CD14-positive monocyte (primary cell): ENCODE results near the gene OCRL. TPM values are rescaled to one million over a fixed set of nuclear protein-coding genes. Genes with fewer than 3 reads are reported as not detected.

Experiments used
- DNase-seq, 3 donors: peaks; one replicate each; pipeline ENCODE4 v3.0.0-alpha.2; 2011 to 2022
- H2AFZ ChIP-seq: 2 replicates; pipeline ENCODE4 v1.6.0; 2012; ENCODE audit warnings: mild to moderate bottlenecking, low read depth, low read length, inconsistent platforms; ENCODE audit not compliant: insufficient read depth, poor library complexity, severe bottlenecking
- H3K27ac ChIP-seq, 2 donors: 1 replicate in 1 of 2; 2 replicates in 1 of 2; pipeline ENCODE4 v1.5.1; 2012 to 2013; ENCODE audit warnings: low read length in 2 of 2, control low read depth in 1 of 2, inconsistent platforms in 1 of 2, low read depth in 1 of 2, mild to moderate bottlenecking in 1 of 2
- H3K27me3 ChIP-seq, 2 donors: one replicate each; pipeline versions ENCODE4 v1.6.0 to v1.6.1; 2011 to 2013; ENCODE audit warnings: low read length in 2 of 2; ENCODE audit not compliant: control insufficient read depth in 2 of 2, insufficient read depth in 2 of 2
- H3K36me3 ChIP-seq, 2 donors: replicated peaks in 1 of 2; 1 replicate in 1 of 2; 2 replicates in 1 of 2; pipeline versions ENCODE4 v1.5.1 to v1.6.1; 2012 to 2013; ENCODE audit warnings: low read length in 2 of 2, control low read depth in 1 of 2, inconsistent platforms in 1 of 2, mild to moderate bottlenecking in 1 of 2; ENCODE audit not compliant: insufficient read depth in 2 of 2, control insufficient read depth in 1 of 2
- H3K4me1 ChIP-seq, 2 donors: 1 replicate in 1 of 2; 2 replicates in 1 of 2; pipeline versions ENCODE4 v1.5.1 to v1.6.1; 2012 to 2013; ENCODE audit warnings: low read length in 2 of 2, control low read depth in 1 of 2, inconsistent platforms in 1 of 2, mild to moderate bottlenecking in 1 of 2, moderate library complexity in 1 of 2; ENCODE audit not compliant: insufficient read depth in 2 of 2, control insufficient read depth in 1 of 2
- H3K4me2 ChIP-seq: replicated peaks from 2 replicates; pipeline ENCODE3; 2012; ENCODE audit warnings: low read length, moderate library complexity, mild to moderate bottlenecking; ENCODE audit not compliant: poor library complexity, severe bottlenecking; ENCODE audit errors: extremely low read depth
- H3K4me3 ChIP-seq, 3 experiments: fragments of 200-600 bp in 1 of 3; sonication (generic) in 1 of 3; replicated peaks in 1 of 3; 1 replicate in 2 of 3; 2 replicates in 1 of 3; pipeline ENCODE4 v1.5.1; 2011 to 2013; ENCODE audit warnings: low read length in 3 of 3, mild to moderate bottlenecking in 3 of 3, control low read depth in 2 of 3, low read depth in 2 of 3, inconsistent platforms in 1 of 3, moderate library complexity in 1 of 3
- H3K79me2 ChIP-seq: 2 replicates; pipeline ENCODE4 v1.6.0; 2012; ENCODE audit warnings: mild to moderate bottlenecking, control low read depth, inconsistent platforms, low read length, moderate library complexity; ENCODE audit not compliant: insufficient read depth
- H3K9ac ChIP-seq: 2 replicates; pipeline ENCODE4 v1.6.0; 2017; ENCODE audit warnings: low read length, mild to moderate bottlenecking; ENCODE audit not compliant: insufficient read depth, poor library complexity, severe bottlenecking
- H3K9me3 ChIP-seq, 2 donors: replicated peaks in 1 of 2; 1 replicate in 1 of 2; 2 replicates in 1 of 2; pipeline versions ENCODE4 v1.5.1 to v1.6.1; 2012 to 2013; ENCODE audit warnings: low read length in 2 of 2, control low read depth in 1 of 2; ENCODE audit not compliant: control insufficient read depth in 1 of 2, insufficient read depth in 1 of 2
- H4K20me1 ChIP-seq: 2 replicates; pipeline ENCODE4 v1.6.0; 2012; ENCODE audit warnings: mild to moderate bottlenecking, low read length, control low read depth, moderate library complexity; ENCODE audit not compliant: insufficient read depth
- H3K27ac Mint-ChIP-seq, 7 donors: one replicate each; pipeline ENCODE4 v1.8.0; 2020; ENCODE audit warnings: mild to moderate bottlenecking in 7 of 7, mixed read lengths in 7 of 7, moderate library complexity in 6 of 7, inconsistent platforms in 2 of 7
- H3K27me3 Mint-ChIP-seq, 3 donors: one replicate each; pipeline ENCODE4 v1.8.0; 2021 to 2022; ENCODE audit warnings: low read depth in 3 of 3, mild to moderate bottlenecking in 3 of 3, mixed read lengths in 3 of 3, moderate library complexity in 3 of 3, inconsistent platforms in 1 of 3
- H3K36me3 Mint-ChIP-seq, 2 donors: one replicate each; pipeline ENCODE4 v1.8.0; 2020; ENCODE audit warnings: mixed read lengths in 2 of 2, inconsistent platforms in 1 of 2, mild to moderate bottlenecking in 1 of 2
- H3K4me1 Mint-ChIP-seq: one replicate; pipeline ENCODE4 v1.8.0; 2020; ENCODE audit warnings: mild to moderate bottlenecking, mixed read lengths
- H3K4me3 Mint-ChIP-seq, 2 donors: one replicate each; pipeline ENCODE4 v1.8.0; 2020; ENCODE audit warnings: mild to moderate bottlenecking in 2 of 2, mixed read lengths in 2 of 2, moderate library complexity in 1 of 2
- H3K9me3 Mint-ChIP-seq, 7 donors: one replicate each; pipeline ENCODE4 v1.8.0; 2020 to 2022; ENCODE audit warnings: mixed read lengths in 7 of 7, mild to moderate bottlenecking in 6 of 7, moderate library complexity in 6 of 7, inconsistent platforms in 2 of 7
- WGBS: methylation state at CpG from one replicate; pipeline ENCODE4 v1.1.5; 2013; ENCODE audit warnings: missing lambda C conversion rate; ENCODE audit not compliant: insufficient coverage; 5-methylcytosine and 5-hydroxymethylcytosine counted together
- intact Hi-C, 2 donors: fragments of 100-400 bp; cut with micrococcal nuclease; formaldehyde crosslinking; loops; one replicate each; pipeline versions ENCODE4 v1.15.0 to v1.15.1; 2023
- polyA plus RNA-seq, 3 donors: library from polyadenylated mRNA; depleted of rRNA in 1 of 3; unstranded in 2 of 3; stranded (reverse) in 1 of 3; fragments of 300-500 nt in 2 of 3; fragments of >200 nt in 1 of 3; fragmentation: Illumina TruSeq in 2 of 3; gene quantifications; 1 replicate in 2 of 3; 2 replicates in 1 of 3; pipeline ENCODE4 v1.2.3, GENCODE V29; 2012 to 2021
- TF ChIP-seq, protein P1 (sequence below): fragments of 200-600 bp; IDR thresholded peaks from one replicate; pipeline ENCODE4 v1.8.0; 2022; ENCODE audit warnings: antibody characterized with exemption, mild to moderate bottlenecking

The OCRL gene
- polyA plus RNA-seq, 3 donors: 1.8 to 11.2 (median 2.4) TPM

DNA sequence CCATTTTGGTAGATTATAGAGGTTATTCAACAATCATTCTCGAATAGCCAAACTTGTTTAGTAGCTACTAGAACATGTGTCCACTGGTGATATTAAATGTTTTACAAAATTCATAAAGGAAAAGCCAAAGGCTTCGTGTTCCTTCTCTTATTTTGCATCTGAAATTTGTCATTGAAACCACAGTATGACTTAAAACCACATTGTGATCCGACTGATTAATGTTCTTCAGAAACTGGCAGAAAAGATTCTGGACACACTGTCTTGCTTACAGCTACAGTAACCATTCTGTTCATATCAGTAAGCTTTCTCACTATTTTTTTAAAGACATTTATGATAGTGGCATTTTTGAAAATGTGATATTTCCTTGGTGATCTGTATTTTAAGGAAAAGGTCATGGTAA lies 14.2 kb upstream of the OCRL start:
- H3K27me3 ChIP-seq: peaks cover 4 to 12% of the 10 kb centered on the region in 2 donors
- Mint-ChIP-seq H3K4me1 (peaks cover 9% of the 10 kb centered on the region), H3K27ac (no peak overlapping the region), H3K27me3 (peaks cover 14 to 29% (median 23%) of the 10 kb centered on the region in 3 donors), H3K4me3 (no peak overlapping the region), H3K36me3 (no peaks in the 10 kb centered on the region), H3K9me3 (peaks cover 0 to 11% (median 8%) of the 10 kb centered on the region in 7 donors)
- no peak overlapping the region for H3K4me3 ChIP-seq
- H3K9ac ChIP-seq: no peak overlapping the region
- WGBS: 0% methylated on average over 1 of the region's 3 CpGs
- DNase-seq: no peak
- no peaks in the 10 kb centered on the region for H4K20me1 ChIP-seq
- intact Hi-C loops: no loop called here
- H3K79me2 ChIP-seq: no peaks in the 10 kb centered on the region
- H3K36me3 ChIP-seq: no peaks in the 10 kb centered on the region
- no peaks in the 10 kb centered on the region for H3K9me3 ChIP-seq
- no peak overlapping the region for H3K27ac ChIP-seq
- H3K4me1 ChIP-seq: peaks cover 0 to 6% of the 10 kb centered on the region in 2 donors
- no peak overlapping the region for H3K4me2 ChIP-seq
- no peak overlapping the region for H2AFZ ChIP-seq
- TF ChIP-seq, protein P1, sequence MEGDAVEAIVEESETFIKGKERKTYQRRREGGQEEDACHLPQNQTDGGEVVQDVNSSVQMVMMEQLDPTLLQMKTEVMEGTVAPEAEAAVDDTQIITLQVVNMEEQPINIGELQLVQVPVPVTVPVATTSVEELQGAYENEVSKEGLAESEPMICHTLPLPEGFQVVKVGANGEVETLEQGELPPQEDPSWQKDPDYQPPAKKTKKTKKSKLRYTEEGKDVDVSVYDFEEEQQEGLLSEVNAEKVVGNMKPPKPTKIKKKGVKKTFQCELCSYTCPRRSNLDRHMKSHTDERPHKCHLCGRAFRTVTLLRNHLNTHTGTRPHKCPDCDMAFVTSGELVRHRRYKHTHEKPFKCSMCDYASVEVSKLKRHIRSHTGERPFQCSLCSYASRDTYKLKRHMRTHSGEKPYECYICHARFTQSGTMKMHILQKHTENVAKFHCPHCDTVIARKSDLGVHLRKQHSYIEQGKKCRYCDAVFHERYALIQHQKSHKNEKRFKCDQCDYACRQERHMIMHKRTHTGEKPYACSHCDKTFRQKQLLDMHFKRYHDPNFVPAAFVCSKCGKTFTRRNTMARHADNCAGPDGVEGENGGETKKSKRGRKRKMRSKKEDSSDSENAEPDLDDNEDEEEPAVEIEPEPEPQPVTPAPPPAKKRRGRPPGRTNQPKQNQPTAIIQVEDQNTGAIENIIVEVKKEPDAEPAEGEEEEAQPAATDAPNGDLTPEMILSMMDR: no peak

DNA sequence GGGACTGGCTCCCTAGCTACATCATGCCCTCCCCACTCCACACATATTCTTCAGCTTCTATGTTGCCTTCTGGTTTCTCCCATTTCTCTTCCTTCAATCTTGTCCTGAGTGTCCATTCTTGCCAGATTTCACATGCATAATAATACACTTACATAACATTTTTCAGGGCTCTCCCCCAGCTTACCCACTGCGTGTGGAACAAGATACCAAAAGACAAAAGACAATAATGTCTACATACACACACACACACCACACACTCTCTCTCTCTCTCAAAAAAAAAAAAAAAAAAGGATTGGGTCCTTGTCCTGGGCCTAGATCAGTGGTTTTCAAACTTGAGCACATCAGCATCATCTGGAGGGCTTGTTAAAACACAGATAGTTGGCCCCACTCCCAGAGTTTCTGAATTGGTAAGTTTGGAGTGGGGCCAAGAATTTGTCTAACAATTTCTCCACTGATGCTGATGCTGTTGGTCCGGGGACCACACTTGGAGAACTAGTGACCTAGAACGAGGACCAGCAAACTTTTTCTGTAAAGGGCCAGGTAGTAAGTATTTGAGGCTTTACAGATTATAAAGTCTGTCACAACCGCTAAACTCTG lies 10.3 kb upstream of the OCRL start:
- TF ChIP-seq, protein P1: no peak
- Histone ChIP-seq H3K36me3 (no peaks in the 10 kb centered on the region), H4K20me1 (no peaks in the 10 kb centered on the region), H3K4me2 (no peak overlapping the region), H3K9ac (no peak overlapping the region), H3K4me1 (no peaks in the 10 kb centered on the region), H2AFZ (no peak overlapping the region), H3K79me2 (no peaks in the 10 kb centered on the region), H3K27ac (no peak overlapping the region), H3K4me3 (no peak overlapping the region), H3K9me3 (no peaks in the 10 kb centered on the region), H3K27me3 (no peaks in the 10 kb centered on the region)
- H3K4me1 Mint-ChIP-seq: no peaks in the 10 kb centered on the region
- 100% methylated on average over 1 of the region's 4 CpGs for WGBS
- no peak for DNase-seq
- H3K27ac Mint-ChIP-seq: no peak overlapping the region
- no peaks in the 10 kb centered on the region for H3K36me3 Mint-ChIP-seq
- intact Hi-C loops: no loop called here
- no peak overlapping the region for H3K4me3 Mint-ChIP-seq
- H3K27me3 Mint-ChIP-seq: peaks cover 0 to 6% (median 3%) of the 10 kb centered on the region in 3 donors
- H3K9me3 Mint-ChIP-seq: peaks cover 0 to 3% (median 0%) of the 10 kb centered on the region in 7 donors
